HG03342 (cell line): ENCODE data around the gene BABAM2.
A peak's percentile ranks its signal among the peaks of the same experiment; 100 is the strongest.

ENCODE experiments used
- ATAC-seq: cut with Tn5 transposase; IDR thresholded peaks from one replicate; pipeline ENCODE4 v1.9.1; 2021; ENCODE audit warnings: mild to moderate bottlenecking, moderate library complexity; ENCODE audit not compliant: unreplicated experiment

BABAM2 gene

DNA sequence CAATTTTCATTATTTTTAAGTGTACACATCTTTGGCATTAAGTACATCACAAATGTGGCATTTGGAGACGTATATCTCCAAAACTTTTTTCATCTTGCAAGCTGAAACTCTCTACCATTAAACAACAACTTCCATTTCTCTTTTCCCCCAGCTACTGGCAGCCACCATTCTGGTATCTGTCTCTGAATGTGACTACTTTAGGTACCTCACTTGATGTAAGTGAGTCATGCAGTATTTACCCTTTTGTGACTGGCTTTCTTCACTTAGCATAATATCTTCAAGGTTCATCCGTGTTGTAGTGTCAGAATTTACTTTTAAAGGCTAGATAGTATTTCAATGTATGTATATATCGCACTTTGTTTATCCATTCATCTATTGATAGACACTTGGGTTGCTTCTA lies 17.0 kb downstream of the BABAM2 start:
- ATAC-seq: no peak

DNA sequence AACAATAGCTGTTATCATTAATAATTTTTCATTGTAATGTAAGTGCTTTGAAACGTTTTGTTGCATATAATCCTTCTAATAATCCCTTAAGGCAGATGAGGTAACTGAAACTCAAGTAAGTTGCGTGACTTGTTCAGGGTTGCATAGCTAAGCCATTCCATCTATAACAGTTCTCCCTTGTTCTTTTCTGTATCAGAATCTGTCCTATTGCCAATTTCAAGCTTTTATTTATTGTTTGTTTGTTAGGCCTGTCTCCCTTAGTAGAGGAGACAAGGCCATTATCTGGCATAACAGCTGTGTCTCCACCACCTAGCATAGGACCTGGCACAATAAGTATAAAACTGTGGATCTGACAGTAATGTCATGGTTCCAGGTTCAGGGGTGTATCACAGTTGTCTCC lies 19.4 kb downstream of the BABAM2 start:
- no peak for ATAC-seq

DNA sequence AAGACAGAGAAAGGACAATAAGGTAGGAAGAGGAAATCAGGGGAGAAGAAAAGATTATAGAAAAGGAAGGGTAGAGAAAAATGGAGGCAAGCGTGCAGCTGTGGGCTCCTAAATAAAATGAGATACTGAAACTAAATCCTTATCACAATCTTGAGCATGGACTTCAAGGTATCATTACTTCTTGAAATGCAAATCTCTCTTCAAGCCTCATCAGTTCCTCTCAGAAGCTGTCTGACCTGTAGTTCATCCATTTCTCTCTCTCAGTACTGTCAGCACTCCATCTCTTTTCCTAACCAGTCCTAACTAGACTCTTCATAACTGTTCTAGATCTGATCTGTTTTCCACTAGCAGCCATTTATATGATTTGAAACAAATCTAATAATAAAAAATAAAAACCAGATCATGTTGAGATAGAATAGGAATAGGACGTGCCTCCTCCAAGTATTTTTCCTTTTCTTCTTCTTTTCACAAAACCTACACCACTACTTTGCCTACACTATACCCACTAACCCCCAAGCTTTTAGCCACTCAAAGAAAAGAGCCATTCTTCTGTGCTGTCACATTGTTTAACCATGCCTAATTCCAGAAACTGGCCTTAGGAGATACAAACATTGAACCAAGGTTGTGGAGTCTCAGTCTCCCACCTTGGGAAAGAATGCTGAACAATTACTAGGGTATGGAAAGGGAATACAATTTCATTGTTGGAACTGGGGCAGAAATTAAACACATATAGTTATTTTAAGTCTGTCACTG lies 21.1 kb downstream of the BABAM2 start:
- ATAC-seq: peak; percentile 58

DNA sequence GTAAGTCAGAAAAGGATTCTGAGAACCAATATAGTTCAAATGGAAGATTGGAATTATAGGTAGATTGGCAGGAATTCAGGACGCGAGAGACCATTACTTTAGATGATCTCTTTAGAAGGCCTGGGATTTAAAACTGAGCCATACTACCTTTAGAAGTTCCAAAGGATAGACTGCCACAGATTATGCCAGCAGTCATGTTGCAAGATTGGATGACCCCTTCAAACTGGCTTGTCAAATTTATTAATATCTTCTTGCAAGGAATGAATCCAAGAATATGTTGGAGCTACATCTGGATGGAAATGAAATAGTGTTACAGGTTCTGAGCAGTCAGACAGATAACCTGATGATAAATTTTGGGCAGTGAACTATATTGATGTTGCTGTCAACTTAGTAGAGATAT lies 22.0 kb downstream of the BABAM2 start:
- no peak for ATAC-seq

DNA sequence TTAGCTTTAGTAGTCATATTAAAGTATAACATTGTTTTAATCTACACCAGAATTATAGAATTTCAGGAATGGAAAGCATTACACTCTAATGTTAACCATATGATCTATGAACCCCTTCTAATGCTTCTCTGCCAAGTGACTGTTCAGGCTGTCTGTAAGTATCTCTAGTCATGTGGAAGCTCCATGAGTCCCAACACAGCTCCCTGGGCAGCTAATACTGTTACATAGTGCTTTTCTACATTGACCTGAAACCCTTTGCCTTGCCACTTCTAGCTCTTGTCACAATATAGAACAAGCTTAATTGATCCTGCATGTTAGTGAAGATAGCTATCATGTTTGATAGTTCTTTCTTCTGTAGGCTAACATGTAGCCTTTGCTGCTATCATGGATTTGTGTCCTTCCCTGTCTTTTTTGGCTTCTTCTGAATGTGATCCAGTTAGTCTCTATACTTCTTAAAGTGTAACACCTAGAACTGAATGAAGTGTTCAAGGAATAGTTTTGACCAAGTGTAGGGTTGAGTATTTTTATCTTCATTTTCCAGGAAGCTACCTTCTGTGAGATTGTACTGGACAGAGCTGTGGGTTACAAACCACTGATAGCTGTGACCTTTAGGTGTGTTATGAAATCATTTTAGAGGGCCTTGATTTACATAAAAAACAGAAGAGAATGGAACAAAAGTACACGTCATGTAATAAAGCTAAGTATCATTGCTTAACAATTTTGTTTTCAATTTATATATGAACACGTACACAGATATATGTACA lies 23.7 kb downstream of the BABAM2 start:
- ATAC-seq: no peak

DNA sequence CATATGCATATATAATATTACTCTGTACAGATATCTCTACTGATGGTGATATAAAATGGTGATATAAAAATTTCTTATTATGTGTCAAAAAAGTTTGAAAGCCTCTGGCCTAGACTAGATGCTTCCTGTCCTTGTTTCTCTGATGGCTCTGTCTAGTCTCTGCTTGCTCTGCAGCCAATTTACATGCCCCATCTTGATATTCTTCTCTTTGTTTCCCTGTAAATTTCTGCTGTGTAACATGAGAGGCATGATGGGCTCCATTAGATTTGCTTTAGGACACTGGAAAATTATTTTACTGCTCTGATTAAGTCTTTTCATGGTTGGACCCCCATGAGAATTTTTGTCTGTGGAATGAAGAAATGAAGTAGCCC lies 24.3 kb downstream of the BABAM2 start:
- ATAC-seq: no peak

DNA sequence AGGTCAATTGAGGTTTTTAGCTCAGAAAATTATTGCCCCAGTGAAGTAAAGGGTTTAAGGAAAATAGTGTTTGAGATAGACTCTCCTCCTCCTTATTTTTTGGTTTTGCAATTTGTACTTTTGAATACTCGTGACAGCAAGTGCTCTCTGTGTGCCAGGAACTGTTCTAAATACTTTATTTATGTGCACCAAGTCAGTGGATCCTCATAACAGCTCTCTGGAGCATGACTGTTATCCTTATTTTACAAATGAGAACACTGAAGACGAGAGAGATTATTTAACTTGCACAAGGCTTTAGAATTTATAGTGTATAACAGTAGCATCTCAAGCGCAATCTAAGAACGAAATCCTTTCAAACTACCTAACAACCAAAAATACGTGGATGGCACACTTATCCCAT lies 24.7 kb downstream of the BABAM2 start:
- ATAC-seq: no peak

DNA sequence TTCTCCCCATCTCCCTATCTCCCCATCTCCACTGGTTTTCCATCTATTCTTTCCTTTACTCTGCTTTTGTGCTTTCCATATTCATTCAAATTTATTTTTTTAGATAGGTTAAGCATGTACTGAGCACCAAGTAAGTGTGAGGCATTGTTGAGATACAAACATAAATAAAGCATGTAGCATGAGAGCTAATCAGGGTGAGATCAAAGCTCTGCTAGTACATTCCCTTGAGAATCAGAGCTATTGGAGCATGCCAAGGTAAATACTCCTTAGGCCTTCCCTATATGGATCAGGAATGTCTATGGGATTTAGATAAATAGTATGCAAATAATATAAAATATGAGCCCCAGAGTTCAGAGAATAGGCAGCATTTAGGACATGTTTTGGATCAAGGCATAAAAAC lies 25.3 kb downstream of the BABAM2 start:
- no peak for ATAC-seq

DNA sequence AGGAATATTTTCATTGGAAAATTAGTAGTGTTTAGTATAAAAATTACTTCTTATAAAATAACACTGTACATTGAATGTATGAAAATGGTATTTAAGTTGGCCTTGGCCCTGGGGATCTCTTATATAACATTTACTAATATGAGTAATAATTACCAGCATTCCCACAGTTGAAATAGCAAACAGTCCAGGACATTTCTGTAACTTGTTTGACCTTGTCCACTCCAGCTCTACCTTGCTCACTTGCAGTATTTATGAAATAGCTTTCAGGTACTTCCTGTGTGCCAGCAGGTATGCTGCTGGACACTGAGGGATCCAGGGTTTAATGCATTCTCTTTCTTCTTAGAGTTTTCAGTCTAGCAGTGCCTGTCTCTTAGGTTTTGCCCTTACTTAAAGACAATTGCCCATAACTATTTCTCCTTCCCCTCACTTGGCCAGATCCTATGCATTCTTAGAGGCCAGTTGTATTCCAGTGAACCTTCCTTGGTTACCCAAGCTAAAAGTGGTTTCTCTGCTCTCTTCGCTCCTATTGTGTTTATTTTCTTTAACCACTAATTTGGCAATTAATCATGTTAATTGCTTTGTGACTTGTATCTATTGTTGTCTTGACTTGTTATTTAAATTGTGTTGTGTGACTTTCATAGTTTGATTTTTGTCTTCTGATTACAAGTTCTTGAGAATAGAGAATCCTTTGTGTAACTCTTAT lies 25.9 kb downstream of the BABAM2 start:
- no peak for ATAC-seq

DNA sequence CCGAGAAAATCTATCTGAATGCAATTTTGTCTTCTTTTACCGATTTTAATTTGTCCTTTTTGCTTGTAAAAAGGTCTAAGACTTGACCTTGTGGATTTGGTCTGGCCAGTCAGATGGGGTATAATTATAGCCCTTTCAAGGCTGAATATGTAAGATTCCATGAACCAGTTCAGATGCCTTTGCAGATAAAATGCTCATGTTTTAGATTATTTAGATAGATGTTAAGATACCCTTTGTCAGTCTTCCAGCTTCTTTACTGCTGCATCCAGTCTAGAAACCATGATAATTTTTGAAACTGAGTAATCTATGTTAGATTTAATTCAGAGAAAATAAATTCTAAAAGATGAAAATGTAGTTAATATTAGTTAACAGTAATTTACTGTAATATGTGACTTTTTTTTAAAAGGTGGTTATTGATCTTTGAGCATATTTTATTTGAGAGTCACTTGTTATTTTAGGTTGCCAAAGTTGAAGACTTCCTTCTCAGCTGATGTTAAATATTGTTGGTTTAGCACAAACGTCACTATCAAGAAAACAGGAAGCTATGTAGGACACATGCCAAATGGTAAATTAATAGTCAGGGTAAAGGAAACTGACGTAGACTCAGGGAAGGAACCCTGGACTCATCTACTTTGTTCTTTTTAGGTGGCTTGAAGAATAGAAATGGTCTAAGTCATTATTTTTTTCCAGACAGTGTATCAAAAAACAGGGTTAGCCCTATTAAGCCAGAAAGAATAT lies 29.8 kb downstream of the BABAM2 start:
- ATAC-seq: no peak

DNA sequence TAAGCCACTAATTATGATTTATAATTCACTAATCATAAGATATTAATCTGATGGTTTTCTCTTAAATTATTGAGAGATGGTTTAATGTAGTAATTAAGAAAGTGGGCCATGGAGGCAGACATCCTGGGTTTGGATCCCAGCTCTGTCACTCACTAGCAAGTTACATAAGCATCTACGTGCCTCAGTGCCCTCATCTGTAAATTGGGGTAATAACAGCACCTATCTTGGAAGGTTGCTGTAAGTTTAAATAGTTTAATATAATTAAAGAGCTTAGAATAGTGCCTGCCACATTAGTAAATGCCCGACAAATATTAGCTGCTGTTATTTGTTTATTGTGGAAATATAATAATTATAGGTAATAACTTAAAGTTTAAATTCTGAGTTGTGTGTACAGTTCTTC lies 30.9 kb downstream of the BABAM2 start:
- ATAC-seq: no peak

DNA sequence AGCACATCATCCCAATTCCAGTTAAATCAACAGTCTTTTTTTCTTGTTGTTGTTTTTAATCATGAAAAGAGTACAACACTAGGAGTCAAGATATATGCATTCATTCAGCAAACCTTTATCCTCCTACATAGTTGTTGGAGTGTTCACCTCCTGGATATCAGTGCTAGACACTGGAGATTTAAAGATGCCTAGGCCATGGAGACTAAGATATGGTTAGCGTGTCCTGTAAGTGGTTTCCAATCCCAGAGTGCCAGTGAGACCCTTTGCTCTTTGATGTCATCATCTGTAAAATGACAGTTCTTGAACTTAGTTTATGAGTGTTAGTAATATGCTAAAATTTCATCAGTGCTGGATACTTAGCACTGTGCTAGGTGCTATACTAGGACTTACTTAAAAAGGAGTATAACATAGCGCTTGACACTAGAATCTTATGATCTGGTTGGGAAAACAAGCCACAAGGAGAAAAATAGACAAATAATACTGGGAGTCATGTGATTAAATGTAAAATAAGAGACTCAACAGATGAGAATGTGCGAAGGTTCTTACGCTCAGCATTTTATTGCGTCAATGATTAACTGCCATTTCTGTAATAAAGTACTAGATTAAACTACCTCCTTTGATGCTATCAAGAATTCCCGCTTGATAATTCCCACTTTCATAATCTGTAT lies 31.5 kb downstream of the BABAM2 start:
- ATAC-seq: no peak

DNA sequence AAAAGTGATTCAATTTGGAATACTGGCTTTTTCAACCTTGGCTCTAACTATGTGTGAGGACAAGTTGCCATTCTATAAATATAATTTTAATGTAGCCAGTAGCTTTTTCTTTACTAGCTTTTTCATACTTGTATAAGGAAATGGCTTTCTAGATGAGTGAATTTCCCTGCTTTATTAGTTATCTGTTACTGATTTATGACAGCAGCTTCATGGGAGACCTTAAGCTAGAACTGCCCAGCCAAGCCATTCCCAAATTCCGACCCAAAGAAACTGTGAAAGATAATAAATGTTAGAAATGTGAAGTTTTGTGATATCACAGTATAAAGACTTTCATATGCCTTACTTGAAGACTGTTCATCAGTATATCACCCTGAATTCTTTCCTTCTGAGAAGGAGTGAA lies 32.3 kb downstream of the BABAM2 start:
- no peak for ATAC-seq

DNA sequence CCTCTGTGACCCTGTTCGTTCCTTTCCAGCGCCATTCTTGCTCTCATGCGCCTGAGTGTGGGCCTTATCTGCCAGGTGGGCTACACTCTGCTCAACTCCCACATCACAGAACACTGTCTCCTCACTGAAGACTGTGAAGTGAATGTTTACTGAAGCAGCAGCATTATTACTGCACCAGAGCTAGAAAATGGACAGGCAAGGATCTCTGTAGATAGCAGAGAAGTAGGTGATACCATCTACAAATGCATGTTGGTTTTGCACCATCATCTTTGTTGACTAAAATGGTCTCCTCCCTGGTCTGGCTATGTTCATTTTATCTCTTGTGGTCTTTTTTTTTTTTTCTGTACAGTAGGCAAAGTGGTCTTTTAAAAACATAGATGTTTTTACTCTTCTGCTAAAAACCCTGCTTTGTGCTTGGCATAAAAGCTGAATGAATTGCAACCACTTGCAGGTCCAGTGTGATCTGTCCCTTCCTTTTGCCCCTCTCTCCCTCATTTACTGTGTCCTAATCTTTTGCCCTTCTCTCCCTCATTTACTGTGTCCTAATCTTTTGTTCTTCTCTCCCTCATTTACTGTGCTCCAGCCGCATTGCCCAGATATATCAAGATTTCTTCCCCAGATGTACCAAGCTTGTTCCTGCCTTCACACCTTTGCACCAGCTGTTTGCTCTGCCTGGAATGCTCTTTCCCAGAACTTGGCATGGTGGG lies 35.4 kb downstream of the BABAM2 start:
- ATAC-seq: no peak

DNA sequence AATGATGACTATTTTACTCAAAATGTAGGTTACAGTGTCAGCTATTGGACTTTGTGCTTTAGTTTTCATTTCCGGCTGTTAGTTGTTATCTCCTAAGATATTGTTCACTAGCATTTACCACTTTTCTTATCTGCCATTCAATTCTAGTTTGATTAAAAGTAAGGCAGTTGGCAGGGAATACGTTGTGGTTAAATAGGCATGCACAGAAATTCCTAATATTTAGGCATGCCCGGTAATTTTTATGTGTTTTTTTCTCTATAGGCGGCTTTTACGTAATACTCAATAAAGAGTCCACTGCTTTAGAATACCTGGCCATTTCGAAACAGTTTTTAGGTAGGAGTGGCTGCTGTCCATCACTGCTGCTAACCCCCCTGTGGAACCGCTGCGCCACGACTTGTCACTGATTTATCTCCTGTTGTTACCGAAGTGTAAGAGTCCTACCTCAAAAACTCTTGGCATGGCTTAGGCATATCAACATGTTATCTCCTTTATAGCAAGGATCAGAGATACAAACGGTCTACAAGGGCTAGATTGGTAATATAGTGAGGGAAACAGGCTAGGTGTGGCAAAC lies 39.5 kb downstream of the BABAM2 start:
- ATAC-seq: no peak

DNA sequence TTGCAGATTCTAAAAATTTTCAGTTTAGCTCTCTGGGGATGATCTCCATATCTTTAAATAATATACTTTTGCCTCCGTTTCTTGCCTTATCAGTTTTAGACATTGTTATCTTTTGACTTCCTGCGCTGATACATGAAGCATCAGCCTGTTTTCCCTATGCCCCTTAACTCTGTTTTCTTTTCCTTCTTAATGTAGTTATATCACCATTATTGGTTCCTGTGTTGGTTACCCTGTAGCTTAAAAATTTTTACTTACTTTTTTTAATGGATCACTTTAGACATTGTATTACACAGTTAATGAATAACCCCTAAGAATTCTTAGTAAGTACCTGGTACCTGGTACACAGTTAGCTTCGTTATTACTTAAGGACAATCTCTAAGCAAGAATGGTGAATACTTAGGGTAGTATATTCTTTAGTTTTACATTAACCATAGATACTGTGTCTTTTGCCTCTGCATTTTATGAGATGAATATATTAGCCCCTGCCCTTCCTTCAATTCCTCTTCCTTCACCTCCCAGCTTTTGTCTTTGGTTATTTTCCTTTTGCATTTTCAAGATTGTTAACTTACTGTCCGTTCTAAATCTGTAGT lies 40.9 kb downstream of the BABAM2 start:
- ATAC-seq: no peak

DNA sequence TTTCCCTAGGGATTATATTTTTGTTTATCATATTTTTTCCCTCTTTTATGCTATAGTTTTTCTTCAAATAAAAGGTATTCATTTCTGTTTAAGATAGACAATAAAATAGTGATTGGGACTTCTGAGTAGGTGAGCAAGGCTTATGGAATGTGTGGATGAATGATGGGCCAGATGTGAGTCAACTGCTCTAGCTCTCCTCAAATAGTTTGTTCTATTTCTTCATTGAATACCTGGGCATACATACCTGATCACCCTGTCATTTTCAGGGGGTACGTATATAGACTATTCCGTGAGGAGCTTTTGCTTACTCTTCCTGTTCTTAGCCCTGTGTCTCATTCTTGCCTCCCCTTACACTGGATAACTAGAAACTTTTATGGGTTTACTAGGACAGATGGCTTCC lies 41.9 kb downstream of the BABAM2 start:
- ATAC-seq: no peak

DNA sequence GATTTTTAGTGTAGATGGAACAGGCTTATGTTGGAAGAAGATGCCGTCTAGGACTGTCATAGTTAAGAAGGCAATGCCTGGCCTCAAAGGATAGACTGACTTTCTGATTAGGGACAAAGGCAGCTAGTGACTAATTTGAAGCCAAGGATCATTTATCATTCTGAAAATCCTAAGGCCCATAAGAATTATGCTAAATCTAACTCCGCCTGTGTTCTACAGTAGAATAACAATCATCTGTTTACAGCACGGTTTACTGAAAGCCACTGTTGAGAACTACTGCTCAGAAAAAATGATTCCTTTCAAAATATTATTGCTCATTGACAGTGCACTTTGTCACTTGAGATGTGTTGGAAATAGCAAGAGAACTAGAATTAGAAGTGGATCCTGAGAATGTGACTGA lies 44.5 kb downstream of the BABAM2 start:
- no peak for ATAC-seq

DNA sequence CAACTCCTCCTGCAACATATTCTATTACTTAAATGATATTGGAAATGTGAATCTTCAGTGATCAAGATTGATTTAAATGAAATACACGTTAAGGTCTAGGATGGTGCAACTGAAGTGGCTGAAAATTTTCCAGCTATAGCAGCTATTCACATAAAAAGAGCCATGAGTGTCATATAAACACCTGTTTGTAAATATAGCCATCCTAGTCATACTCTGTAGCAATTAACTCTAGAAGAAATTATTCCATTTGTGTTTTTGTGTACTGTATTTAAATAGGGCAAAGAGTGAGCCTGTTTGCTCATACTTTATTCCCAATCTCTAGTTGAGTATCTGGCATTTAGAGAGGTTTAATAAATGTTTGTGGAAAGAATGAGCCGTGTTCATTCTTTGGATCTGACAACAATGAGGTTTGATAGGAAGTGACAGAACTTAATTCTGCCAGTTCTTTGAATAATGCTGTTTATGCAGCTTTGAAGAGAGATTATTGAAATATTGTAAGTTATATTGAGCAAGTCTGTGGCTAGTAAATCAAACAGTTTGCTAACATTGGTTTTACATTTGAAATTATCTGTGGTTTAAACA lies 49.7 kb downstream of the BABAM2 start:
- ATAC-seq: no peak
